GM13977 (cell line): ENCODE results near the gene RBL1.
"Not testable (repeated sequence)": the region's sequence is repeated elsewhere in the genome, so short reads cannot be mapped to it uniquely, and the experiment has no call there.

Experiments
- DNase-seq: peaks from one replicate; pipeline ENCODE4 v3.0.0; 2012; ENCODE audit warnings: low spot score
- in situ Hi-C: fragments of 300-500 bp; cut with MboI; formaldehyde crosslinking; loops from one replicate; pipeline ENCODE4 v1.12.0; 2022; ENCODE audit warnings: low sequenced_read_pairs, low pct_unique_long_range_greater_than_20kb, mixed read lengths, inconsistent platforms; ENCODE audit not compliant: unreplicated experiment
- TF ChIP-seq, protein P1 (sequence below): IDR thresholded peaks from 2 replicates; pipeline ENCODE4 v1.5.1; 2012; ENCODE audit warnings: mild to moderate bottlenecking, control low read depth; ENCODE audit not compliant: insufficient read depth; ENCODE audit errors: extremely low read depth, missing control alignments

Gene RBL1

DNA sequence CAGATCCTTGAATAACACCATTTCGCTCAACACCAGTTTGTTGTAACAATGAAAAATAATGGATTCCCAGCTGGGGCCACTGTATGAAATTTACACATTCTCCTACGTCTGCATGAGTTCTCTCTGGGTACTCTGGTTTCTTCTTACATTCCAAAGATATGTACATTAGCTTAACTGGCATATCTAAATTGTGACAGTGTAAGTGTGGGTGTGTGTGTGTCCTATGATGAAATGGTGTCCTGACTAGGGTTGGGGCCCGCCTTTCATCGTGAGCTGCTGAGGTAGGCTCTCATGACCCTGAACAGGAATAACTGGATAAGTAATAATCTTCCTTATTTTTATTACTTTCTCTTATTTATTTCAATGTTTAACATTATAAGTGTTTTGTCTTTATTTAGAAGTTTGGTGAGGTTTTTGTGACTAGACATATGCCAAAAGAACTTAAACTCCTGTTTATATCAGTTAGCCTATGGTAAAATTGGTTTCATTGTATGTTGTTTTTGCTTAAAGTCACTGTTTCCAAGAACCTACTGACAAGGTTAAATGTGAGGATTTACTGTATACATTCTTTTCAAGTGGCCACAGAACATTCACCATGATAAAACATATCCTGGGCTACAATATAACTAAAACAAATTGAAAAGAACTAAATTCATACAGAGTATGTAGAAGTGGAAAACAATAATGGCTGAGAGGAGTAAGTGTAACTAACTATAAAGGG, 42.4 kb downstream of the RBL1 start:
- no peak for DNase-seq
- in situ Hi-C loops = no loop called here
- TF ChIP-seq, protein P1, sequence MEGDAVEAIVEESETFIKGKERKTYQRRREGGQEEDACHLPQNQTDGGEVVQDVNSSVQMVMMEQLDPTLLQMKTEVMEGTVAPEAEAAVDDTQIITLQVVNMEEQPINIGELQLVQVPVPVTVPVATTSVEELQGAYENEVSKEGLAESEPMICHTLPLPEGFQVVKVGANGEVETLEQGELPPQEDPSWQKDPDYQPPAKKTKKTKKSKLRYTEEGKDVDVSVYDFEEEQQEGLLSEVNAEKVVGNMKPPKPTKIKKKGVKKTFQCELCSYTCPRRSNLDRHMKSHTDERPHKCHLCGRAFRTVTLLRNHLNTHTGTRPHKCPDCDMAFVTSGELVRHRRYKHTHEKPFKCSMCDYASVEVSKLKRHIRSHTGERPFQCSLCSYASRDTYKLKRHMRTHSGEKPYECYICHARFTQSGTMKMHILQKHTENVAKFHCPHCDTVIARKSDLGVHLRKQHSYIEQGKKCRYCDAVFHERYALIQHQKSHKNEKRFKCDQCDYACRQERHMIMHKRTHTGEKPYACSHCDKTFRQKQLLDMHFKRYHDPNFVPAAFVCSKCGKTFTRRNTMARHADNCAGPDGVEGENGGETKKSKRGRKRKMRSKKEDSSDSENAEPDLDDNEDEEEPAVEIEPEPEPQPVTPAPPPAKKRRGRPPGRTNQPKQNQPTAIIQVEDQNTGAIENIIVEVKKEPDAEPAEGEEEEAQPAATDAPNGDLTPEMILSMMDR = no peak

DNA sequence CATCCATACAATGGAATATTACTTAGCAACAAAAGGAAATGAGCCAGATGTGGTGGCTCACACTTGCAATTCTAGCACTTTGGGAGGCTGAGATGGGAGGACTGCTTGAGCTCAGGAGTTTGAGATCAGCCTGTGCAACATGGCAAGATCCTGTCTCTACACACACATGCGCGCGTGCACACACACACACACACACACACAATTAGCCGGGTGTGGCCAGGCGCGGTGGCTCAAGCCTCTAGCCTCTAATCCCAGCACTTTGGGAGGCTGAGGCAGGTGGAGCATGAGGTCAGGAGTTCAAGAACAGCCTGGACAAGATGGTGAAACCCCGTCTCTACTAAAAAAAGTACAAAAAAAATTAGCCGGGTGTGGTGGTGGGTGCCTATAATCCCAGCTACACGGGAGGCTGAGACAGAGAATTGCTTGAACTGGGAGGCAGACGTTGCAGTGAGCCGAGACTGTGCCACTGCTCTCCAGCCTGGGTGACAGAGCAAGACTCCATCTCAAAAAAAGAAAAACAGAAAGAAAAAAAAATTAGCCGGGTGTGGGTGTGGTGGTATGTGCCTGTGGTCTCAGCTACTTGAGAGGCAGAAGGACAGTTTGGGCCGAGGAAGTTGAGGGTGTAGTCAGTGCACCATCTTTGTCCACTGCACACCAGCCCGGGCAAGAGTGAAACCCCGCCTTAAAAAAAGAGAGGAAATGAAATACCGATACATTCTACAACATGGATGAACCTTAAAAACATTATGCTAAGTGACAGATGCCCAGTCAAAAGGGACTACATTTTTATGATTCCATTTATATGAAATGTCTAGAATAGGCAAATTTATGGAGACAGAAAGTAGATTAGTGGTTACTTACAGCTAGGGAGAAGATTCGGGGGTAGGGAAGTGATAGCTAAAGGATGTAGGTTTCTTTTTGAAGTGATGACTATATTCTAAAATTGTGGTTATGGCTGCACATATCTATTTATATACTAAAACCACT, 52.5 kb downstream of the RBL1 start:
- TF ChIP-seq, protein P1 = no peak
- in situ Hi-C loops = no loop called here
- peak; percentile 31 for DNase-seq

DNA sequence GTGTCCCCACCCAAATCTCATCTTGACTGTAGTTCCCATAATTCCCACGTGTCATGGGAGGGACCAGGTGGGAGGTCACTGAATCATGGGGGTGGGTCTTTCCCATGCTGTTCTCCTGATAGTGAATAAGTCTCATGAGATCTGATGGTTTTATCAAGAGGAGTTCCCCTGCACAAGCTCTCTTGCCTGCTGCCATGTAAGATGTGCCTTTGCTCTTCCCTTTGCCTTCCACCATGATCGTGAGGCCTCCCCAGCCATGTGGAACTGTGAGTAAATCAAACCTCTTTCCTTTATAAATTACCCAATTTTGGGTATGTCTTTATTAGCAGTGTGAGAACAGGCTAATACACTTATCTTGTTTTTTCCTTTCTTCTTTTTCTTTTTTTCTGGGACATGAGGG, 56.4 kb downstream of the RBL1 start:
- in situ Hi-C loops = not testable (repeated sequence)

DNA sequence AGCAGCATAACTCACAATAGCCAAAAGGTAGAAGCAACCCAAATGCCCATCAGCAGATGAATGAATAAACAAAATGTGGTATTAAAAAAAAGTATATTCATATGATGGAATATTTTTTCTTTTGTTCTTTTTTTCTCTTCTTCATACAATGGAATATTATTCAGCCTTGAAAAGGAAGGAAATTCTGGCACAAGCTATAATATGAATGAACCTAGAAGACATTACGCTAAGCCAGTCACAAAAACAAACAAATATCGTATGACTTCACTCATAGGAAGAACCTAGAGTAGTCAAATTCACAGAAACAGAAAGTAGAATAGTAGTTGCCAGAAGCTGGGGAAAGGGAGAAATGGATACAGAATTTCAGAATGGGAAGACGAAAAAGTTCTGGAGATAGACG, 63.7 kb downstream of the RBL1 start:
- DNase-seq = no peak
- in situ Hi-C loops = no loop called here
- TF ChIP-seq, protein P1 = no peak

More for the DNA sequence above, 56.4 kb downstream of the RBL1 start:
- not testable (repeated sequence) for DNase-seq

DNA sequence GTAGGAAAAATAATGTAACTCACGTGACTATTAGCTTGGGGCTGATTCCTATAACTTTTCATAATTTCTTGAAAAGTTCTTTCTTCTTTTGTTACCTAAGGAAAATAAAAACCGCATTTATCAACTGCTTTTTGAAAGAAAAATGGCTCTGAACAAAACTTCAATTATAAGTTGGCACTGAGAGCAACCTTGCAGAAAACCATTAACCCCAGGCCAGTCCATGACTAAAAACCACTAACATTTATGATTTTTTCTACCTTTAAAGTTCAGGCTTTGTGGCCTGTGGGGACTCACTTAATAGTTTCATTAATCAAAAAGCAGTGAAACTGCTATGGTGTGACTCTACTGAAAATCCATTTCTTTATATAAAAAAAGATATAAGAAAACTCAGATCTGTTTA, 75.2 kb downstream of the RBL1 start:
- in situ Hi-C loops = no loop called here

DNA sequence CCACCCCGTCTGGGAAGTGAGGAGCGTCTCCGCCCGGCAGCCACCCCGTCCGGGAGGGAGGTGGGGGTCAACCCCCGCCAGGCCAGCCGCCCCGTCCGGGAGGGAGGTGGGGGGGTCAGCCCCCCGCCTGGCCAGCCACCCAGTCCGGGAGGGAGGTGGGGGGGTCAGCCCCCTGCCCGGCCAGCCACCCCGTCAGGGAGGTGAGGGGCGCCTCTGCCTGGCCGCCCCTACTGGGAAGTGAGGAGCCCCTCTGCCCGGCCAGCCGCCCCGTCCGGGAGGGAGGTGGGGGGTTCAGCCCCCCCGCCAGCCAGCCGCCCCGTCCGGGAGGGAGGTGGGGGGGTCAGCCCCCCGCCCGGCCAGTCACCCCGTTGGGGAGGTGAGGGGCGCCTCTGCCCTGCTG, 83.2 kb downstream of the RBL1 start:
- in situ Hi-C loops, DNase-seq: not testable (repeated sequence)

More for the DNA sequence above, 75.2 kb downstream of the RBL1 start:
- no peak for DNase-seq
- TF ChIP-seq, protein P1 = no peak

DNA sequence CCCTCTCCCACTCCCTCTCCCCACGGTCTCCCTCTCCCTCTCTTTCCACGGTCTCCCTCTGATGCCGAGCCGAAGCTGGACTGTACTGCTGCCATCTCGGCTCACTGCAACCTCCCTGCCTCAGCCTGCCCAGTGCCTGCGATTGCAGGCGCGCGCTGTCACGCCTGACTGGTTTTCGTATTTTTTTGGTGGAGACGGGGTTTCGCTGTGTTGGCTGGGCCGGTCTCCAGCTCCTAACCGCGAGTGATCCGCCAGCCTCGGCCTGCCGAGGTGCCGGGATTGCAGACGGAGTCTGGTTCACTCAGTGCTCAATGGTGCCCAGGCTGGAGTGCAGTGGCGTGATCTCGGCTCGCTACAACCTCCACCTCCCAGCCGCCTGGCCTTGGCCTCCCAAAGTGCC, 83.9 kb downstream of the RBL1 start:
- in situ Hi-C loops, DNase-seq: not testable (repeated sequence)

DNA sequence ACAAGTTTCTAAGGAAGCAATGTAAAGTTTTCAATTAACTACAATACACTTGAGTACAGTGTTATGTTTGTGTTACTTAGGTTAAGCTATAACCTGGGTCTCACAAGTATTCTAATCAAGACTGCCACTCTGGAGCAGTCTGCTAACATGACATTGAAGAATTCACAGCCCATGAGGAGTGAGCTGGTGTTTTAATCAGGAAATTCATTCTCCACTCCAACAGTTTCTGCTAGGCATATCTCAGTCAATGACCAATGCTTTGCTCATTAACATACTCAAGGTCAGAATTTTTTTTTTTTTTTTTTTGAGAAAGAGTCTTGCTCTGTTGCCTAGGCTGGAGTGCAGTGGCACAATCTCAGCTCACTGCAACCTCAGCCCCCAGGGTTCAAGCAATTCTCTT, 84.7 kb downstream of the RBL1 start:
- no peak for DNase-seq
- in situ Hi-C loops = no loop called here
- TF ChIP-seq, protein P1 = no peak
